Thymus (tissue), 11 donors: ENCODE measurements around the gene PKD1. TPM values are rescaled to one million over a fixed set of nuclear protein-coding genes. Genes with fewer than 3 reads are reported as not detected.
A peak's percentile ranks its signal among the peaks of the same experiment; 100 is the strongest.

Experiments used
- DNase-seq, 9 donors: peaks; one replicate each; pipeline ENCODE4 v3.0.0-alpha.2; 2013; ENCODE audit warnings: low spot score in 9 of 9, low read depth in 6 of 9, missing footprints in 1 of 9
- H3K27ac ChIP-seq, 2 donors: one replicate each; pipeline ENCODE4 v1.5.1; 2013; ENCODE audit warnings: control low read depth in 1 of 2, low read depth in 1 of 2, low read length in 1 of 2, mild to moderate bottlenecking in 1 of 2, moderate library complexity in 1 of 2
- H3K27me3 ChIP-seq, 2 donors: one replicate each; pipeline ENCODE4 v1.5.1; 2013; ENCODE audit warnings: low read length in 1 of 2; ENCODE audit not compliant: control insufficient read depth in 2 of 2, insufficient read depth in 1 of 2
- H3K36me3 ChIP-seq, 2 donors: one replicate each; pipeline ENCODE4 v1.5.1; 2013; ENCODE audit warnings: low read length in 1 of 2, mild to moderate bottlenecking in 1 of 2, moderate library complexity in 1 of 2; ENCODE audit not compliant: control insufficient read depth in 2 of 2, insufficient read depth in 2 of 2
- H3K4me1 ChIP-seq, 2 donors: one replicate each; pipeline ENCODE4 v1.5.1; 2013; ENCODE audit warnings: low read length in 2 of 2; ENCODE audit not compliant: control insufficient read depth in 2 of 2, insufficient read depth in 2 of 2
- H3K4me3 ChIP-seq, 2 donors: one replicate each; pipeline ENCODE4 v1.5.1; 2013; ENCODE audit warnings: low read length in 2 of 2, control low read depth in 1 of 2, mild to moderate bottlenecking in 1 of 2
- H3K9me3 ChIP-seq, 2 donors: one replicate each; pipeline ENCODE4 v1.5.1; 2013; ENCODE audit warnings: low read length in 1 of 2, mild to moderate bottlenecking in 1 of 2; ENCODE audit not compliant: control insufficient read depth in 2 of 2, insufficient read depth in 1 of 2
- WGBS: extraction: QIAGEN DNeasy Blood & Tissue Kit; methylation state at CpG from one replicate; pipeline ENCODE4 v1.1.7; 2013; 5-methylcytosine and 5-hydroxymethylcytosine counted together
- polyA plus RNA-seq: library from polyadenylated mRNA; stranded (reverse); fragments of 200-250 nt; gene quantifications from one replicate; pipeline ENCODE4 v1.2.3, GENCODE V29; 2013
- total RNA-seq: library from RNA; stranded (reverse); fragments of 120-200 nt; gene quantifications from one replicate; pipeline ENCODE4 v1.2.4, GENCODE V29; 2013
- donor health status: healthy.

Gene PKD1
- total and polyA plus RNA-seq, 2 donors: 13.4 to 35.3 TPM

GRCh38 chr16:2162676-2163118 lies 27.0 kb upstream of the PKD1 start:
- no peak for DNase-seq
- H3K4me3 ChIP-seq: no peak overlapping the region
- 96% methylated on average over 13 of the region's 13 CpGs for WGBS

DNA sequence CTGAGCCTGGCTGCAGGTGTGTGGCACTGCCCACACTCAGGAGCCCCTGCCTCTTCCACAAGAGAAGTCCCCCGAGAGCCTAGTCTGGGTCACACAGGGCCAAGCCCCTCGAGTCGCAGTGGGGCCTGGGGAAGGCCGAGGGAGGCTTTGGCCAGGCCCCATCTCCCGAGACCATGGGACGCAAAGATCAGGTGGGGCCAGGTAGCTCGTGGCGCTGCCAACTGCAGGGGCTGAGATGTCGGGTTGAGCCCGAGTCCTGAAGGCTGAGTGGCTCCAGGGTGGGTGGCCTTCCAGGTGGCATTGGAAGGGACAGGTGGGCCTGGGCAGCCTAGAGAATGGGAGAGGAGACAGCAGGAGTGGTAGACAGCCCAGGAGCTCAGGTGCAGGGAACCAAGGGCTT lies 26.2 kb upstream of the PKD1 start:
- H3K27ac ChIP-seq: no peak overlapping the region

More at GRCh38 chr16:2162676-2163118, 27.0 kb upstream of the PKD1 start:
- Histone ChIP-seq H3K27ac (peak overlapping the region in 1 of 2 donors; percentile 1), H3K27me3 (no peaks in the 10 kb centered on the region), H3K36me3 (peaks cover 25 to 41% of the 10 kb centered on the region in 2 donors), H3K4me1 (peaks cover 0 to 2% of the 10 kb centered on the region in 2 donors), H3K9me3 (peaks cover 0 to 23% of the 10 kb centered on the region in 2 donors)

GRCh38 chr16:2160915-2161551 lies 25.3 kb upstream of the PKD1 start:
- 94% methylated on average over 20 of the region's 20 CpGs for WGBS
- H3K9me3 ChIP-seq: peaks cover 0 to 23% of the 10 kb centered on the region in 2 donors
- peak overlapping the region in 1 of 2 donors; percentile 17 for H3K27ac ChIP-seq
- H3K4me3 ChIP-seq: no peak overlapping the region
- DNase-seq: no peak
- peaks cover 14 to 25% of the 10 kb centered on the region in 2 donors for H3K36me3 ChIP-seq
- peaks cover 6 to 16% of the 10 kb centered on the region in 2 donors for H3K4me1 ChIP-seq
- no peaks in the 10 kb centered on the region for H3K27me3 ChIP-seq

More for the DNA sequence above, 26.2 kb upstream of the PKD1 start:
- Histone ChIP-seq H3K27me3 (no peaks in the 10 kb centered on the region), H3K4me1 (peaks cover 0 to 8% of the 10 kb centered on the region in 2 donors), H3K9me3 (peaks cover 0 to 23% of the 10 kb centered on the region in 2 donors), H3K4me3 (no peak overlapping the region), H3K36me3 (peaks cover 17 to 33% of the 10 kb centered on the region in 2 donors)
- no peak for DNase-seq
- 99% methylated on average over 10 of the region's 10 CpGs for WGBS

DNA sequence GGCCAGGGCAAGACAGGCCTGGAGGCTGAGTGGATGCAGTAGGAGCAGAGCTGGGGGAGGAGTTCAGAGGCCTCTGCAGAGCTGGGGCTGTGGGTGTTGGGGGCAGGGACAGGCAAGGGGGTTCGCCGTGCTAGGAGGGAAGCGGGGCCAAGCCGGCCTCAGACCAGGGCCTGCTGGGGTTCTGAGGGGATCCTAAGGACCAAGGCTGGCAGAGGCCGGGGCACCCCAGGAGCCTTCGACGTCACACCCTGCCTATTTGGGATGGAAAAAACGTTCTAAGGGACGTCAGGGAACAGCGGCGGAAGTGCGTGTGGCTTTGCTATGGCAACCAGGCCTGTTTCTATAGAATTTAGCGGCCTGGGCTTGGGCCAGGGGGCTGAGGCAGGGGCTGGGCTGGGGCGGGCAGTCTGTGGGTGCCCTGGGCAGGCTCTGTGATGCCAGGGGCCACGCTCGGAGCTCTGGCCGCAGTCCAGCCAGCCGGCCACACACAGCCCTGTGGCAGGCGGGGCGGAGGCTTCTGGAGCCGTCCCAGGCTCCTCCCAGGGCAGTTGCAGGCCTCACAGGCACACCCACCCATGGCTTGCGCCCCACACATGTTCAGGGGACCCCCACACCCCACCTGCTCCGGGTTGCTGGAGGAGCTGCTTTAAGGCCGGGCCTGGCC lies 23.6 kb upstream of the PKD1 start:
- H3K4me3 ChIP-seq: no peak overlapping the region
- no peak for DNase-seq
- peaks cover 9 to 18% of the 10 kb centered on the region in 2 donors for H3K36me3 ChIP-seq
- H3K27me3 ChIP-seq: no peaks in the 10 kb centered on the region
- H3K9me3 ChIP-seq: peaks cover 0 to 14% of the 10 kb centered on the region in 2 donors
- H3K27ac ChIP-seq: no peak overlapping the region
- 97% methylated on average over 24 of the region's 24 CpGs for WGBS
- peaks cover 10 to 22% of the 10 kb centered on the region in 2 donors for H3K4me1 ChIP-seq

DNA sequence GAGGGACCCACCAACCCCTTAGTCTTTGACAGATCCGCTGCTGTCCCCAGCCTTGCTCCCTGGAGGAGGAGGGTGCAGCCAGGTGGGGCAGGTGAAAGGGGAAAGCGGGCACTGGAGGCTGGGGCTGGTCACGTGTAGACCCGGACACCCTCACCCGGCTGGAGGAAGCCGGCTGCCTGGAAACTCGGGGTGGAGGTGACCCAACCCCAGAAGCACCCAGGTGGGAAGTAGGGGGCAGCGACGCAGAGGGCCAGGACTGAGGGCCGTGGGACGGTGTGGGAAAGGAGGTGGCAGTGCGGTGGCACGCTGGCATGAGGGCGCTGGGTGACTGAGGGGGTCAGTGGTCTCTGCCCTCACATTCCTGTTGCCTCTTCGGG lies 22.6 kb upstream of the PKD1 start:
- no peak for DNase-seq
- WGBS: 97% methylated on average over 15 of the region's 15 CpGs
- H3K4me3 ChIP-seq: no peak overlapping the region
- H3K4me1 ChIP-seq: peaks cover 19 to 32% of the 10 kb centered on the region in 2 donors
- H3K36me3 ChIP-seq: peaks cover 12% of the 10 kb centered on the region in 2 donors
- H3K27ac ChIP-seq: no peak overlapping the region
- H3K27me3 ChIP-seq: no peaks in the 10 kb centered on the region
- H3K9me3 ChIP-seq: peaks cover 0 to 3% of the 10 kb centered on the region in 2 donors

DNA sequence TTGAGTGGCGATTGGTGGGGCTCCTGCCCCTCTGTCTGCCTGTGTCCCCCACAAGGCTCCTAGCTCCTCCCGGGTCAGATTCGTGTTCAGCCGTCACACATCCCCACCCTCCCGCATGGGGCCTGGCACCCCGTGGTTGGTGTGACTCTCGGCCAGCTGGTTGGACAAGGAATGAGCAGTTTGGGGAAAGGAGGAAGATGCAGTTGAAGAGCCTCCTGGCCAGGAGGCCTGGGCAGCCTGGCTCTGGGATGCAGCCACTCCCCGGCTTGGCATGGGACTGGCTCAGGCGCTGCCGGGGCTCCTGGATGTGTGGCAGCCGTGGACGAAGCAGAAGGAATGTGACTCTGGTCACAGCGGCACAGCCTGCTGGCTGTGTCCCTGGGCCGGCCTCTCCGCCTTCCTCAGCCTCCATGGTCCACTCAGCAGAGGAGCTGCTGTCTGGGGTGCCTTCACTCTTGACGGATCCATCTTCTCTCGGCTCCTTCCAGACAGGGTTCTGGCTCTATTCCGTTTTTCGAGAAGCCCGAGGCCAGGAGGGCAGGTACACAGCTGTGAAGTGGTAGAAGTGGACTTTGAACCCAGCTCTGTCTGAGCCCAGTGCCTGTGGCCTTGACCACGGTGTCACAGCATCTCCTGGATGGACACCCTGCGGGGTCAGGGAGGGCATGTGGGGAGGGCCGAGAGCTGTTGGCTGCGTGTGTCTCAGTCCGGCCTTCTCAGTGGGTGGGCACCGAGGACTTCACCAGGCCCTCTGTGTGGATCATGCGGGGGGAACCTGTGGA lies 22.0 kb upstream of the PKD1 start:
- Histone ChIP-seq H3K9me3 (peaks cover 0 to 3% of the 10 kb centered on the region in 2 donors), H3K4me1 (peaks cover 25 to 38% of the 10 kb centered on the region in 2 donors), H3K4me3 (no peak overlapping the region), H3K27me3 (no peaks in the 10 kb centered on the region), H3K36me3 (peaks cover 12 to 16% of the 10 kb centered on the region in 2 donors), H3K27ac (no peak overlapping the region)
- WGBS: 98% methylated on average over 27 of the region's 27 CpGs
- no peak for DNase-seq

DNA sequence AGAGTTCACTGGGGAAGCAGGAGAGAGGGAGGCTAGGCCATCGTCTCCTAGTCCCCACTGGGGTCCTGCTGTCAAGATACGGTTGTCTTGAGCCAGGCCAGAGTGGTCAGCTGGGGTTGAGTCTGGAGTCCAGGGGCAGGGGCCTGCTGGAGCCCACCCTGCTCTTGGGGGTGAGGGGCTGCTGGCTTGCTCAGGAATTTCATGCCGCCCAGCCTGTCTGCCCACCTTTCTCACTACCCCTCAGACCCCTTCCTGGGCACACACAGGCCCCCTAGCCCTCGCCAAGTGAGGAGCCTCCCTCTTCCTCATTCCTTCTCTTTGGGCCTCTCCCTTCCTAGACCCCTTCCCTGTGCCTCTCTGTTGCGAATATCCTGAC lies 21.1 kb upstream of the PKD1 start:
- 94% methylated on average over 5 of the region's 5 CpGs for whole genome bisulfite sequencing
- Histone ChIP-seq H3K9me3 (peaks cover 0 to 3% of the 10 kb centered on the region in 2 donors), H3K4me3 (no peak overlapping the region), H3K27me3 (no peaks in the 10 kb centered on the region), H3K4me1 (peaks cover 27 to 44% of the 10 kb centered on the region in 2 donors), H3K27ac (no peak overlapping the region), H3K36me3 (peaks cover 10 to 21% of the 10 kb centered on the region in 2 donors)
- DNase-seq: no peak

- Histone ChIP-seq H3K9me3 (peaks cover 0 to 3% of the 10 kb centered on the region in 2 donors), H3K4me3 (peak overlapping the region; percentile 77 to 82), H3K27ac (no peak overlapping the region), H3K36me3 (peaks cover 17 to 27% of the 10 kb centered on the region in 2 donors), H3K4me1 (peaks cover 27 to 50% of the 10 kb centered on the region in 2 donors), H3K27me3 (peaks cover 0 to 3% of the 10 kb centered on the region in 2 donors)
- WGBS: 12% methylated on average over 47 of the region's 47 CpGs
- peak in 1 of 9 donors; percentile 36 for DNase-seq
Measured at GRCh38 chr16:2155977-2156848, 20.5 kb upstream of the PKD1 start.
